ENCODE results near the gene PFKFB3. TPM values are rescaled to one million over a fixed set of nuclear protein-coding genes. Genes with fewer than 3 reads are reported as not detected.

The PFKFB3 gene
- total and polyA plus RNA-seq, 4 donors: 11.4 to 234 (median 66.3) TPM

- WGBS, 2 donors: 70 to 71% methylated on average over 16 of the region's 16 CpGs
- no peak overlapping the region for H3K27ac ChIP-seq (ENCODE audit: low read depth in 1 of 2, low read length in 1 of 2)
- ATAC-seq (ENCODE audit: insufficient read depth, low FRiP score): no peak
- no peaks in the 10 kb centered on the region for H3K27me3 ChIP-seq (ENCODE audit: control insufficient read depth in 3 of 3, insufficient read depth in 3 of 3, low read length in 2 of 3)
- DNase-seq: no peak
- no peaks in the 10 kb centered on the region for H3K36me3 ChIP-seq (ENCODE audit: control insufficient read depth in 4 of 4, insufficient read depth in 4 of 4, low read length in 4 of 4)
- no peaks in the 10 kb centered on the region for H3K9me3 ChIP-seq (ENCODE audit: control insufficient read depth in 4 of 4, insufficient read depth in 3 of 4, low read length in 3 of 4)
- no peak overlapping the region for H3K4me3 ChIP-seq
- H3K9ac ChIP-seq (ENCODE audit: insufficient read depth in 1 of 2, low read length in 2 of 2): no peak overlapping the region
- TF ChIP-seq CTCF (IDR thresholded peaks at IDR 0.05; ENCODE audit: control extremely low read depth, extremely low read depth): no peak
- H3K4me1 ChIP-seq (ENCODE audit: control insufficient read depth in 5 of 5, insufficient read depth in 5 of 5, low read length in 5 of 5): peaks cover 0 to 17% (median 3%) of the 10 kb centered on the region in 5 donors
These were observed 20.2 kb upstream of the PFKFB3 start for GRCh38 chr10:6182454-6183098.

- Histone ChIP-seq H3K36me3 (ENCODE audit: control insufficient read depth in 4 of 4, insufficient read depth in 4 of 4, low read length in 4 of 4) (no peaks in the 10 kb centered on the region), H3K9ac (ENCODE audit: insufficient read depth in 1 of 2, low read length in 2 of 2) (no peak overlapping the region), H3K4me1 (ENCODE audit: control insufficient read depth in 5 of 5, insufficient read depth in 5 of 5, low read length in 5 of 5) (peaks cover 0 to 4% (median 0%) of the 10 kb centered on the region in 5 donors), H3K9me3 (ENCODE audit: control insufficient read depth in 4 of 4, insufficient read depth in 3 of 4, low read length in 3 of 4) (no peaks in the 10 kb centered on the region), H3K27ac (ENCODE audit: low read depth in 1 of 2, low read length in 1 of 2) (no peak overlapping the region), H3K4me3 (no peak overlapping the region), H3K27me3 (ENCODE audit: control insufficient read depth in 3 of 3, insufficient read depth in 3 of 3, low read length in 2 of 3) (no peaks in the 10 kb centered on the region)
- 86 to 89% methylated on average over 18 of the region's 18 CpGs for WGBS, 2 donors
- no peak for TF ChIP-seq CTCF (IDR thresholded peaks at IDR 0.05; ENCODE audit: control extremely low read depth, extremely low read depth)
- DNase-seq (no peak), ATAC-seq (ENCODE audit: insufficient read depth, low FRiP score) (no peak)
These were observed 17.6 kb upstream of the PFKFB3 start for GRCh38 chr10:6185039-6185716.

- Histone ChIP-seq H3K4me3 (no peak overlapping the region), H3K36me3 (ENCODE audit: control insufficient read depth in 4 of 4, insufficient read depth in 4 of 4, low read length in 4 of 4) (no peaks in the 10 kb centered on the region), H3K27me3 (ENCODE audit: control insufficient read depth in 3 of 3, insufficient read depth in 3 of 3, low read length in 2 of 3) (no peaks in the 10 kb centered on the region), H3K4me1 (ENCODE audit: control insufficient read depth in 5 of 5, insufficient read depth in 5 of 5, low read length in 5 of 5) (peaks cover 0 to 8% (median 4%) of the 10 kb centered on the region in 5 donors), H3K9me3 (ENCODE audit: control insufficient read depth in 4 of 4, insufficient read depth in 3 of 4, low read length in 3 of 4) (no peaks in the 10 kb centered on the region), H3K27ac (ENCODE audit: low read depth in 1 of 2, low read length in 1 of 2) (no peak overlapping the region), H3K9ac (ENCODE audit: insufficient read depth in 1 of 2, low read length in 2 of 2) (no peak overlapping the region)
- no peak for TF ChIP-seq CTCF (IDR thresholded peaks at IDR 0.05; ENCODE audit: control extremely low read depth, extremely low read depth)
- WGBS, 2 donors: 91 to 92% methylated on average over 9 of the region's 9 CpGs
- no peak for DNase-seq
- no peak for ATAC-seq (ENCODE audit: insufficient read depth, low FRiP score)
These were observed 15.9 kb upstream of the PFKFB3 start for GRCh38 chr10:6186894-6187256.
